ENCODE measurements around the gene C11orf42. TPM values are rescaled to one million over a fixed set of nuclear protein-coding genes. Genes with fewer than 3 reads are reported as not detected.

C11orf42 gene
- total RNA-seq, 2 donors from 2014 or later: 2.4 TPM; not detected in 1

GRCh38 chr11:6216501-6216900 lies 11.1 kb downstream of the C11orf42 start:
- Histone ChIP-seq H3K9me3 (no peaks in the 10 kb centered on the region), H3K4me1 (replicated peaks) (no peaks in the 10 kb centered on the region), H3K27me3 (replicated peaks; ENCODE audit: insufficient read depth) (no peaks in the 10 kb centered on the region), H3K4me3 (no peak overlapping the region), H3K27ac (no peak overlapping the region), H3K36me3 (peaks cover 6 to 9% of the 10 kb centered on the region in 2 donors)
- 96% methylated on average over 4 of the region's 4 CpGs for WGBS
- TF ChIP-seq CTCF (IDR thresholded peaks at IDR 0.05): no peak
- no peak for TF ChIP-seq POLR2AphosphoS5 (IDR thresholded peaks at IDR 0.05)
- no peak for TF ChIP-seq POLR2A (IDR thresholded peaks at IDR 0.05)
- intact Hi-C loops (cut with DNase I): no loop called here
- no peak for DNase-seq (ENCODE audit: low spot score)

GRCh38 chr11:6217722-6218121 lies 12.4 kb downstream of the C11orf42 start:
- Histone ChIP-seq H3K4me3 (no peak overlapping the region), H3K36me3 (peaks cover 12 to 13% of the 10 kb centered on the region in 2 donors), H3K27ac (no peak overlapping the region), H3K4me1 (replicated peaks) (no peaks in the 10 kb centered on the region), H3K27me3 (replicated peaks; ENCODE audit: insufficient read depth) (no peaks in the 10 kb centered on the region), H3K9me3 (no peaks in the 10 kb centered on the region)
- intact Hi-C loops (cut with DNase I): no loop called here
- no peak for DNase-seq (ENCODE audit: low spot score)
- TF ChIP-seq POLR2AphosphoS5 (IDR thresholded peaks at IDR 0.05) (no peak), POLR2A (IDR thresholded peaks at IDR 0.05) (no peak), CTCF (IDR thresholded peaks at IDR 0.05) (no peak)
- 82% methylated on average over 19 of the region's 19 CpGs for WGBS

- H3K27me3 ChIP-seq (replicated peaks; ENCODE audit: insufficient read depth): no peaks in the 10 kb centered on the region
- no peak overlapping the region for H3K4me3 ChIP-seq
- no peaks in the 10 kb centered on the region for H3K4me1 ChIP-seq (replicated peaks)
- DNase-seq (ENCODE audit: low spot score): no peak
- no peak overlapping the region for H3K27ac ChIP-seq
- TF ChIP-seq POLR2A (IDR thresholded peaks at IDR 0.05) (no peak), CTCF (IDR thresholded peaks at IDR 0.05) (no peak), POLR2AphosphoS5 (IDR thresholded peaks at IDR 0.05) (no peak)
- H3K9me3 ChIP-seq: no peaks in the 10 kb centered on the region
- H3K36me3 ChIP-seq: peaks cover 12 to 16% of the 10 kb centered on the region in 2 donors
- intact Hi-C loops (cut with DNase I): no loop called here
- 76% methylated on average over 2 of the region's 2 CpGs for WGBS
Measured at GRCh38 chr11:6219359-6219758, 14.0 kb downstream of the C11orf42 start.

GRCh38 chr11:6223854-6224253 lies 18.5 kb downstream of the C11orf42 start:
- 94% methylated on average over 17 of the region's 17 CpGs for WGBS
- intact Hi-C loops (cut with DNase I): no loop called here
- TF ChIP-seq POLR2AphosphoS5 (IDR thresholded peaks at IDR 0.05): no peak
- TF ChIP-seq CTCF (IDR thresholded peaks at IDR 0.05): no peak
- TF ChIP-seq POLR2A (IDR thresholded peaks at IDR 0.05): no peak
- Histone ChIP-seq H3K4me1 (replicated peaks) (no peaks in the 10 kb centered on the region), H3K9me3 (no peaks in the 10 kb centered on the region), H3K27me3 (replicated peaks; ENCODE audit: insufficient read depth) (no peaks in the 10 kb centered on the region), H3K36me3 (peaks cover 7 to 9% of the 10 kb centered on the region in 2 donors), H3K4me3 (no peak overlapping the region), H3K27ac (no peak overlapping the region)
- DNase-seq (ENCODE audit: low spot score): no peak

- peaks cover 3 to 9% of the 10 kb centered on the region in 2 donors for H3K36me3 ChIP-seq
- H3K27ac ChIP-seq: no peak overlapping the region
- 88% methylated on average over 3 of the region's 3 CpGs for WGBS
- no peak for DNase-seq (ENCODE audit: low spot score)
- TF ChIP-seq POLR2AphosphoS5 (IDR thresholded peaks at IDR 0.05) (no peak), CTCF (IDR thresholded peaks at IDR 0.05) (no peak)
- no peak overlapping the region for H3K4me3 ChIP-seq
- intact Hi-C loops (cut with DNase I): no loop called here
- no peaks in the 10 kb centered on the region for H3K9me3 ChIP-seq
- H3K4me1 ChIP-seq (replicated peaks): no peaks in the 10 kb centered on the region
- H3K27me3 ChIP-seq (replicated peaks; ENCODE audit: insufficient read depth): no peaks in the 10 kb centered on the region
Measured at GRCh38 chr11:6224421-6224820, 19.1 kb downstream of the C11orf42 start.

All from prostate gland (tissue), 2 donors.